GM06990 (cell line): Measurements from ENCODE around the gene CHN1.

Experiments
- DNase-seq: peaks from one replicate; pipeline ENCODE4 v3.0.0-alpha.2; 2011; ENCODE audit not compliant: insufficient read length; ENCODE audit errors: extremely low read depth
- H3K27me3 ChIP-seq: replicated peaks from 2 replicates; pipeline ENCODE4 v1.6.0; 2011; ENCODE audit warnings: low read length; ENCODE audit not compliant: control insufficient read depth, insufficient read depth
- H3K36me3 ChIP-seq: 2 replicates; pipeline ENCODE4 v1.5.1; 2011; ENCODE audit warnings: low read length; ENCODE audit not compliant: control insufficient read depth, insufficient read depth
- H3K4me3 ChIP-seq: replicated peaks from 2 replicates; pipeline ENCODE4 v1.5.1; 2011; ENCODE audit warnings: low read depth, mild to moderate bottlenecking, control low read depth, low read length
- TF ChIP-seq, protein P1 (sequence below): IDR thresholded peaks from 2 replicates; pipeline ENCODE4 v1.5.1; 2011; ENCODE audit warnings: low read length, control low read depth, mild to moderate bottlenecking, inconsistent platforms; ENCODE audit not compliant: insufficient read depth, poor library complexity, severe bottlenecking

Gene CHN1

DNA sequence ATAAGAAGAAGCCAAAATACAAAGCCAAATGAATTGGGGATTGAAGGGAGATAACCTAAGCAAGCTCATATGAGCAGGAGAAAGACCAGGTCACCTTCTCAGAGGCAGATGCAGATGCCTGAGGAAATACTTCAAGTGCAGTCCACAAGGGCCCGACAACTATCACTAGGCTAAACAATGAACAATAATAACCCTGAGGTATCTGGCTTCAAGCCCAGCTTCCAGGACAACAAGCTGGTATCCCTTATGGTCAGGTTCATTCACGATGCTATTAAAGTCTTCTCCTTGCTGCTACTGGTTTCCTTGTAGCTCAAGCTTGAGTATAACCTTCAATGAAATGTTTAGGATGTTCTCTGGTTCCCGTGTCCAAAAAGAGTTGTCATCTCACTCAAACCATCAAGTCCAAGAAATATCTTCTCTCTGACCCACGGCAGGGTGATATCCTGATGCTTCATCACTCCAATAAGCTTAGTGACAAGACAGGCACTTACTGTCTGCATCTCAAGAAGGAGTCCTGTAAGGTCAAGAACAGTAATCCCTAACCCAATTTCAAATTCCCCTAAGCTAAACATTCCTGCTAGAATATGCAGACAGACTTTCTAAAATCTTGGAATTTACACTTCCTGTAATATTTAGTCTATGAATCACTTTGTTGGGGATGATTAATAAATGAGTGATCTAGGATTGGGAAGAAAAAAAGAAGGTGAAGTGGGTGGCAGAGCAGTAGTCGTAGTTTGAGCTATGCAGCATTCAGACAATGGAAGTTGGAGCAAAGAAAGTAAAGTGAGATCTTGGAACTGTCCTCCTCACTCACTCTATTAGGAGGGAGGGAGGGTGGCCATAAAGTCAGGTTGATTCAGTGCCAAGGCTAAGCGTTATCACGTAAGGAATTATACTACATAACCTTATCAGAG lies 33.1 kb downstream of the CHN1 start:
- Histone ChIP-seq H3K4me3 (no peak overlapping the region), H3K27me3 (no peaks in the 10 kb centered on the region), H3K36me3 (no peaks in the 10 kb centered on the region)
- DNase-seq: no peak
- TF ChIP-seq, protein P1, sequence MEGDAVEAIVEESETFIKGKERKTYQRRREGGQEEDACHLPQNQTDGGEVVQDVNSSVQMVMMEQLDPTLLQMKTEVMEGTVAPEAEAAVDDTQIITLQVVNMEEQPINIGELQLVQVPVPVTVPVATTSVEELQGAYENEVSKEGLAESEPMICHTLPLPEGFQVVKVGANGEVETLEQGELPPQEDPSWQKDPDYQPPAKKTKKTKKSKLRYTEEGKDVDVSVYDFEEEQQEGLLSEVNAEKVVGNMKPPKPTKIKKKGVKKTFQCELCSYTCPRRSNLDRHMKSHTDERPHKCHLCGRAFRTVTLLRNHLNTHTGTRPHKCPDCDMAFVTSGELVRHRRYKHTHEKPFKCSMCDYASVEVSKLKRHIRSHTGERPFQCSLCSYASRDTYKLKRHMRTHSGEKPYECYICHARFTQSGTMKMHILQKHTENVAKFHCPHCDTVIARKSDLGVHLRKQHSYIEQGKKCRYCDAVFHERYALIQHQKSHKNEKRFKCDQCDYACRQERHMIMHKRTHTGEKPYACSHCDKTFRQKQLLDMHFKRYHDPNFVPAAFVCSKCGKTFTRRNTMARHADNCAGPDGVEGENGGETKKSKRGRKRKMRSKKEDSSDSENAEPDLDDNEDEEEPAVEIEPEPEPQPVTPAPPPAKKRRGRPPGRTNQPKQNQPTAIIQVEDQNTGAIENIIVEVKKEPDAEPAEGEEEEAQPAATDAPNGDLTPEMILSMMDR: no peak

DNA sequence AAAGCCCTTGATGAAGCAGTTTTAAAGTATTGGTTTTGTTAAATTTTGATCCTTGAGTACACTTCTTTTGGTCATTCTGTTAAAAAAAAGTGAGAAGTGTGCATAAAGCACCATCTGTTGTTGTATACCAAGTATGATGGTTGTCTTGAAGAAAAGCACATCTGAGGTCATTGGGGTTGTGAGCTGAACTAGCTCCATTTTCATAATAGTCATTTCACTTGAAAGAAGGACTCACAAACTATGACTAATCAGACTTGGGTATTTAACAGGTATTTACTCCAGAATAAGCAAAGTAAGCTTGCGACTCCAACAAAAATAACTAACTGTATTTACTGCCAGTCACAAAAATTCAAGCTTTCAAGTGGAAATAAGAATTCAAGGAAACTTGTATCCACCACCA lies 35.1 kb downstream of the CHN1 start:
- Histone ChIP-seq H3K36me3 (no peaks in the 10 kb centered on the region), H3K4me3 (no peak overlapping the region), H3K27me3 (no peaks in the 10 kb centered on the region)
- TF ChIP-seq, protein P1: no peak
- DNase-seq: no peak

DNA sequence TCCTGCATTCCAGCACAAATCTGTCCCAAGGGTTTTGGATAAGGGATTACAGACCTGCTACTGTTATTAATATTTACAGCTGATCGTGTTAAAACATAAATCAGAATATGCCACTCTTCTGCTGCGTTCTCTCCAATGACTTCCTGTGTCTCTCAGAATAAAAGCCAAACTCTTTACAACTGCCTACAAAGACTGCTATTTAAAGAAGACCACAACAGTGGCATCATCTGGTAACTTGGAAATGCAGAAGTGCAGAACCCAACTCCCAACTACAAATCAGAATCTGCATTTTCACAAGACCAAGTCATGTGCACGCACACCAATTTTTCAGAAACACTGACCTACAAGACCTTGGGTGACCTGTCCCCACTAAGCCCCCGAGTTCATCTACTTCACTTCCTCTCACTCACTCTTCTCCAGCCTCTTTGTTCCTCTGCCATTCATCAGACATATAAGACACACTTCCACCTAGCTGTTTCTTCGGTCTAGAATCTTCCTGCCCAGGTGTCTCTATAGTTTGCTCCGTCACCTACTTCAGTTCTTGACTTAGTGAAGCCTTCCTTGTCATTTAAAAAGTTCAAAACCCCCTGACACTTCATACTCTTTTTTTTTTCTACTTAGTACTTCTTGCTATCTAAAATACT lies 36.0 kb downstream of the CHN1 start:
- TF ChIP-seq, protein P1: no peak
- no peak for DNase-seq
- H3K4me3 ChIP-seq: no peak overlapping the region
- H3K36me3 ChIP-seq: no peaks in the 10 kb centered on the region
- H3K27me3 ChIP-seq: no peaks in the 10 kb centered on the region

DNA sequence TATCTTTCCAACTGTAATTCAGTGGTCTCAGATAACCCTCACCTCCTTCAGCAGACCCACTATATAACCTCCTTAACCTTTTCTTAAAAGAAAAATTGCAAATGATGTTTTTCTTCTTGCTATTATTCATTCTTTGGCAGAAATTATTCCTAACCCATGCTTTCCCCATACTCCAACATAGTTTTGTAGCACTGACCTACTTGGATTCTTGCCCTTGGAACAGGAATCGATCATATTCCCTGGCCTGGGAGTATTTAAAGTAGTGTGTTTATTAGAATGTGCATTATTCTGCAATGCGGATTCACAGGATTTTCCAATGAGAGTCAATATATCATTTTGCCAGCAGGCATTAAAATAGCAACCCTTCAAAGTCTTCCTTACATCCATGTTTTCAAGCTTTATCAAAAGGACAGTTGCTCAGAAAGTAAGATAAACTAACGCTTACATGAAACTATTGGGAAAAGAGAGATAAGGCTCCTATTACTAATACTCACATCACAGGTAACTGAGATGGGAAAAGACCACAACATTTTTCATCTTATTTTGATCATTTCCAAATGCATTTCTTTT lies 37.4 kb downstream of the CHN1 start:
- H3K27me3 ChIP-seq: no peaks in the 10 kb centered on the region
- DNase-seq: no peak
- H3K36me3 ChIP-seq: no peaks in the 10 kb centered on the region
- H3K4me3 ChIP-seq: no peak overlapping the region
- TF ChIP-seq, protein P1: no peak

DNA sequence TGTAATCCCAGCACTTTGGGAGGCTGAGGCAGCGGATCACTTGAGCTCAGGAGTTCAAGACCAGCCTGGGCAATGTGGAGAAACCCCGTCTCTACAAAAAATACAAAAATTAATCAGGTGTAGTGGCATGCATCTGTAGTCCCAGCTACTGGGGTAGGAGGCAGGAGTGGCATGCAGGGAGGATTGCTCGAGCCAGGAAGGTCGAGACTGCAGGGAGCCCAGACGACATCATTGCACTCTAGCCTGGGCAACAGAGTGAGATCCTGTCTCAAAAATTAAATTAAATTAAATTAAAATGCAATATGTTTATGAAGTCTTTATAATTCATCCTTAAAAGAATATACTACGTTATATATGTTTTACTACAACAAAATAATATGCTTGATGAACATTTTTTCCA lies 38.1 kb downstream of the CHN1 start:
- no peaks in the 10 kb centered on the region for H3K27me3 ChIP-seq
- TF ChIP-seq, protein P1: no peak
- no peak overlapping the region for H3K4me3 ChIP-seq
- no peak for DNase-seq
- no peaks in the 10 kb centered on the region for H3K36me3 ChIP-seq
